T-helper 1 cell treated with Interleukin-12 subunit alpha and Interleukin-12 subunit beta and Interleukin-4 antibody, amounts not matched to agents 30 μg/mL and 1 μg/mL, for 36 hours (primary cell): ENCODE data around the gene NFKB1.
"Not testable (repeated sequence)": the region's sequence is repeated elsewhere in the genome, so short reads cannot be mapped to it uniquely, and the experiment has no call there.

ENCODE experiments used
- H3K27ac Mint-ChIP-seq: one replicate; pipeline ENCODE4 v1.8.0; 2021; ENCODE audit warnings: mild to moderate bottlenecking, mixed read lengths
- H3K27me3 Mint-ChIP-seq: one replicate; pipeline ENCODE4 v1.8.0; 2021; ENCODE audit warnings: low read depth, mixed read lengths
- H3K36me3 Mint-ChIP-seq: one replicate; pipeline ENCODE4 v1.8.0; 2021; ENCODE audit warnings: low read depth, mixed read lengths
- H3K4me1 Mint-ChIP-seq: one replicate; pipeline ENCODE4 v1.8.0; 2021; ENCODE audit warnings: low read depth, mixed read lengths
- H3K4me3 Mint-ChIP-seq: one replicate; pipeline ENCODE4 v1.8.0; 2021; ENCODE audit warnings: mild to moderate bottlenecking, moderate library complexity, mixed read lengths
- H3K9me3 Mint-ChIP-seq: one replicate; pipeline ENCODE4 v1.8.0; 2021; ENCODE audit warnings: mixed read lengths

Gene NFKB1

GRCh38 chr4:102554992-102555391 lies 53.8 kb downstream of the NFKB1 start:
- H3K4me3 Mint-ChIP-seq: no peak overlapping the region
- no peak overlapping the region for H3K27ac Mint-ChIP-seq
- H3K4me1 Mint-ChIP-seq: peaks cover 34% of the 10 kb centered on the region
- H3K27me3 Mint-ChIP-seq: no peaks in the 10 kb centered on the region
- H3K36me3 Mint-ChIP-seq: peaks cover 22% of the 10 kb centered on the region
- no peaks in the 10 kb centered on the region for H3K9me3 Mint-ChIP-seq

GRCh38 chr4:102557636-102558035 lies 56.5 kb downstream of the NFKB1 start:
- peaks cover 17% of the 10 kb centered on the region for H3K36me3 Mint-ChIP-seq
- H3K4me1 Mint-ChIP-seq: peaks cover 41% of the 10 kb centered on the region
- no peaks in the 10 kb centered on the region for H3K27me3 Mint-ChIP-seq
- H3K27ac Mint-ChIP-seq: no peak overlapping the region
- H3K4me3 Mint-ChIP-seq: no peak overlapping the region
- H3K9me3 Mint-ChIP-seq: no peaks in the 10 kb centered on the region

- peaks cover 26% of the 10 kb centered on the region for H3K36me3 Mint-ChIP-seq
- peaks cover 45% of the 10 kb centered on the region for H3K4me1 Mint-ChIP-seq
- H3K27me3 Mint-ChIP-seq: no peaks in the 10 kb centered on the region
- H3K9me3 Mint-ChIP-seq: no peaks in the 10 kb centered on the region
- peak overlapping the region; percentile 75 for H3K27ac Mint-ChIP-seq
- peak overlapping the region; percentile 72 for H3K4me3 Mint-ChIP-seq
Observed at GRCh38 chr4:102560115-102560514, 59.0 kb downstream of the NFKB1 start.

GRCh38 chr4:102560571-102561341 lies 59.6 kb downstream of the NFKB1 start:
- H3K4me3 Mint-ChIP-seq: peak overlapping the region; percentile 72
- H3K36me3 Mint-ChIP-seq: peaks cover 26% of the 10 kb centered on the region

GRCh38 chr4:102563000-102563399 lies 61.8 kb downstream of the NFKB1 start:
- Mint-ChIP-seq H3K36me3 (peaks cover 37% of the 10 kb centered on the region), H3K4me1 (peaks cover 57% of the 10 kb centered on the region), H3K27ac (no peak overlapping the region)

More at GRCh38 chr4:102560571-102561341, 59.6 kb downstream of the NFKB1 start:
- peak overlapping the region; percentile 75 for H3K27ac Mint-ChIP-seq
- no peaks in the 10 kb centered on the region for H3K27me3 Mint-ChIP-seq
- peaks cover 47% of the 10 kb centered on the region for H3K4me1 Mint-ChIP-seq
- no peaks in the 10 kb centered on the region for H3K9me3 Mint-ChIP-seq

GRCh38 chr4:102564399-102565059 lies 63.4 kb downstream of the NFKB1 start:
- Mint-ChIP-seq H3K36me3 (peaks cover 45% of the 10 kb centered on the region), H3K9me3 (no peaks in the 10 kb centered on the region), H3K4me1 (peaks cover 56% of the 10 kb centered on the region), H3K27ac (no peak overlapping the region), H3K27me3 (no peaks in the 10 kb centered on the region), H3K4me3 (no peak overlapping the region)

More at GRCh38 chr4:102563000-102563399, 61.8 kb downstream of the NFKB1 start:
- H3K9me3 Mint-ChIP-seq: no peaks in the 10 kb centered on the region
- no peak overlapping the region for H3K4me3 Mint-ChIP-seq
- no peaks in the 10 kb centered on the region for H3K27me3 Mint-ChIP-seq

GRCh38 chr4:102565696-102566095 lies 64.5 kb downstream of the NFKB1 start:
- H3K27ac Mint-ChIP-seq: no peak overlapping the region
- H3K4me1 Mint-ChIP-seq: peaks cover 46% of the 10 kb centered on the region
- peaks cover 51% of the 10 kb centered on the region for H3K36me3 Mint-ChIP-seq
- no peak overlapping the region for H3K4me3 Mint-ChIP-seq
- H3K9me3 Mint-ChIP-seq: no peaks in the 10 kb centered on the region
- no peaks in the 10 kb centered on the region for H3K27me3 Mint-ChIP-seq

- Mint-ChIP-seq H3K4me3 (no peak overlapping the region), H3K27ac (no peak overlapping the region), H3K9me3 (no peaks in the 10 kb centered on the region), H3K4me1 (peaks cover 39% of the 10 kb centered on the region), H3K36me3 (peaks cover 53% of the 10 kb centered on the region), H3K27me3 (no peaks in the 10 kb centered on the region)
Observed at GRCh38 chr4:102566426-102566825, 65.3 kb downstream of the NFKB1 start.

GRCh38 chr4:102567427-102567826 lies 66.3 kb downstream of the NFKB1 start:
- H3K9me3 Mint-ChIP-seq: no peaks in the 10 kb centered on the region
- peaks cover 33% of the 10 kb centered on the region for H3K4me1 Mint-ChIP-seq
- no peak overlapping the region for H3K4me3 Mint-ChIP-seq
- H3K36me3 Mint-ChIP-seq: peaks cover 50% of the 10 kb centered on the region
- H3K27me3 Mint-ChIP-seq: no peaks in the 10 kb centered on the region
- H3K27ac Mint-ChIP-seq: no peak overlapping the region

GRCh38 chr4:102569200-102569599 lies 68.0 kb downstream of the NFKB1 start:
- Mint-ChIP-seq H3K4me1 (peaks cover 36% of the 10 kb centered on the region), H3K36me3 (peaks cover 43% of the 10 kb centered on the region), H3K9me3 (no peaks in the 10 kb centered on the region), H3K27ac (no peak overlapping the region), H3K4me3 (no peak overlapping the region), H3K27me3 (no peaks in the 10 kb centered on the region)

GRCh38 chr4:102570211-102570610 lies 69.1 kb downstream of the NFKB1 start:
- Mint-ChIP-seq H3K36me3 (peaks cover 36% of the 10 kb centered on the region), H3K4me1 (peaks cover 37% of the 10 kb centered on the region)
- not testable (repeated sequence) for H3K4me3 Mint-ChIP-seq, H3K27ac Mint-ChIP-seq, H3K27me3 Mint-ChIP-seq, H3K9me3 Mint-ChIP-seq

GRCh38 chr4:102572452-102572851 lies 71.3 kb downstream of the NFKB1 start:
- no peaks in the 10 kb centered on the region for H3K9me3 Mint-ChIP-seq
- H3K36me3 Mint-ChIP-seq: peaks cover 35% of the 10 kb centered on the region
- H3K27ac Mint-ChIP-seq: no peak overlapping the region
- no peak overlapping the region for H3K4me3 Mint-ChIP-seq
- peaks cover 33% of the 10 kb centered on the region for H3K4me1 Mint-ChIP-seq
- H3K27me3 Mint-ChIP-seq: no peaks in the 10 kb centered on the region

- H3K4me1 Mint-ChIP-seq: peaks cover 44% of the 10 kb centered on the region
Observed at GRCh38 chr4:102574317-102574716, 73.2 kb downstream of the NFKB1 start.

GRCh38 chr4:102575369-102576129 lies 74.4 kb downstream of the NFKB1 start:
- H3K36me3 Mint-ChIP-seq: peaks cover 42% of the 10 kb centered on the region
- no peak overlapping the region for H3K27ac Mint-ChIP-seq
- H3K4me1 Mint-ChIP-seq: peaks cover 55% of the 10 kb centered on the region
- H3K27me3 Mint-ChIP-seq: no peaks in the 10 kb centered on the region
- H3K9me3 Mint-ChIP-seq: no peaks in the 10 kb centered on the region
- H3K4me3 Mint-ChIP-seq: peak overlapping the region; percentile 1

More at GRCh38 chr4:102574317-102574716, 73.2 kb downstream of the NFKB1 start:
- Mint-ChIP-seq H3K27ac (peak overlapping the region; percentile 55), H3K9me3 (no peaks in the 10 kb centered on the region), H3K36me3 (peaks cover 39% of the 10 kb centered on the region), H3K4me3 (peak overlapping the region; percentile 25), H3K27me3 (no peaks in the 10 kb centered on the region)
